Midbrain (tissue), 1 donor: Measurements from ENCODE around the gene PDXP.
A peak's percentile ranks its signal among the peaks of the same experiment; 100 is the strongest.
"Not testable (repeated sequence)": the region's sequence is repeated elsewhere in the genome, so short reads cannot be mapped to it uniquely, and the experiment has no call there.

Experiments
- DNase-seq: peaks from one replicate; lab custom pipeline; 2025; lab: John Stamatoyannopoulos, UW

The PDXP gene

GRCh38 chr22:37674951-37675929 lies 16.7 kb downstream of the PDXP start, which contains the start of gene LGALS1:
Gene LGALS1, plus strand, starts transcription at chr22:37675636. Its CDS starts 67 bp downstream, at chr22:37675703.
- DNase-seq, result peak; percentile 80

- peak; percentile 40 for DNase-seq
These were observed 17.6 kb downstream of the PDXP start for GRCh38 chr22:37675930-37676735.

- DNase-seq, result peak; percentile 18
These were observed 18.4 kb downstream of the PDXP start for GRCh38 chr22:37676736-37677492.

GRCh38 chr22:37677493-37677974 lies 19.0 kb downstream of the PDXP start:
- DNase-seq, result no peak

- DNase-seq, result no peak
These were observed 19.8 kb downstream of the PDXP start for GRCh38 chr22:37678372-37678771.

- no peak for DNase-seq
These were observed 21.1 kb downstream of the PDXP start for GRCh38 chr22:37679670-37680069.

GRCh38 chr22:37680191-37680851 lies 21.8 kb downstream of the PDXP start:
- no peak for DNase-seq

- DNase-seq, result no peak
These were observed 22.5 kb downstream of the PDXP start for GRCh38 chr22:37681001-37681424.

GRCh38 chr22:37681556-37682049 lies 23.1 kb downstream of the PDXP start:
- DNase-seq, result peak; percentile 57

GRCh38 chr22:37684803-37685615 lies 26.5 kb downstream of the PDXP start:
- no peak for DNase-seq

GRCh38 chr22:37686002-37686982 lies 27.8 kb downstream of the PDXP start, which contains the start of gene NOL12:
Gene NOL12, plus strand, starts transcription at chr22:37686343. Its CDS starts 50 bp downstream, at chr22:37686393.
- peak; percentile 91 for DNase-seq

GRCh38 chr22:37690407-37690806 lies 31.9 kb downstream of the PDXP start:
- no peak for DNase-seq

- no peak for DNase-seq
These were observed 32.5 kb downstream of the PDXP start for GRCh38 chr22:37690901-37691504.

- no peak for DNase-seq
These were observed 34.2 kb downstream of the PDXP start for GRCh38 chr22:37692627-37693285.

GRCh38 chr22:37694131-37694530 lies 35.6 kb downstream of the PDXP start:
- not testable (repeated sequence) for DNase-seq

GRCh38 chr22:37696260-37696656 lies 37.7 kb downstream of the PDXP start:
- DNase-seq, result not testable (repeated sequence)

GRCh38 chr22:37696657-37697537 lies 38.4 kb downstream of the PDXP start, which contains the start of gene TRIOBP:
Gene TRIOBP, plus strand, starts transcription at chr22:37697048. Its CDS starts 4,318 bp downstream, at chr22:37701366.
- DNase-seq, result peak; percentile 60
